Stimulated activated memory B cell treated with anti-CD40 and anti-IgM and Interleukin-4, amounts not matched to agents 10 μg/mL and 1 μg/mL and 100 μg/mL, for 72 hours (primary cell): ENCODE data around the gene ZNF831.
A peak's percentile ranks its signal among the peaks of the same experiment; 100 is the strongest.

Experiments used
- ATAC-seq: fragments of 150-1000 bp; cut with Tn5 transposase; 2 replicates; pipeline ENCODE4 v1.10.0; 2021
- H3K27ac Mint-ChIP-seq: one replicate; pipeline ENCODE4 v1.8.0; 2022; ENCODE audit warnings: mild to moderate bottlenecking, mixed read lengths
- H3K27me3 Mint-ChIP-seq: one replicate; pipeline ENCODE4 v1.8.0; 2022; ENCODE audit warnings: mixed read lengths
- H3K36me3 Mint-ChIP-seq: one replicate; pipeline ENCODE4 v1.8.0; 2022; ENCODE audit warnings: mixed read lengths
- H3K4me1 Mint-ChIP-seq: one replicate; pipeline ENCODE4 v1.8.0; 2022; ENCODE audit warnings: mixed read lengths
- H3K4me3 Mint-ChIP-seq: one replicate; pipeline ENCODE4 v1.8.0; 2022; ENCODE audit warnings: mild to moderate bottlenecking, moderate library complexity, mixed read lengths
- H3K9me3 Mint-ChIP-seq: one replicate; pipeline ENCODE4 v1.8.0; 2022; ENCODE audit warnings: mixed read lengths

Gene ZNF831

DNA sequence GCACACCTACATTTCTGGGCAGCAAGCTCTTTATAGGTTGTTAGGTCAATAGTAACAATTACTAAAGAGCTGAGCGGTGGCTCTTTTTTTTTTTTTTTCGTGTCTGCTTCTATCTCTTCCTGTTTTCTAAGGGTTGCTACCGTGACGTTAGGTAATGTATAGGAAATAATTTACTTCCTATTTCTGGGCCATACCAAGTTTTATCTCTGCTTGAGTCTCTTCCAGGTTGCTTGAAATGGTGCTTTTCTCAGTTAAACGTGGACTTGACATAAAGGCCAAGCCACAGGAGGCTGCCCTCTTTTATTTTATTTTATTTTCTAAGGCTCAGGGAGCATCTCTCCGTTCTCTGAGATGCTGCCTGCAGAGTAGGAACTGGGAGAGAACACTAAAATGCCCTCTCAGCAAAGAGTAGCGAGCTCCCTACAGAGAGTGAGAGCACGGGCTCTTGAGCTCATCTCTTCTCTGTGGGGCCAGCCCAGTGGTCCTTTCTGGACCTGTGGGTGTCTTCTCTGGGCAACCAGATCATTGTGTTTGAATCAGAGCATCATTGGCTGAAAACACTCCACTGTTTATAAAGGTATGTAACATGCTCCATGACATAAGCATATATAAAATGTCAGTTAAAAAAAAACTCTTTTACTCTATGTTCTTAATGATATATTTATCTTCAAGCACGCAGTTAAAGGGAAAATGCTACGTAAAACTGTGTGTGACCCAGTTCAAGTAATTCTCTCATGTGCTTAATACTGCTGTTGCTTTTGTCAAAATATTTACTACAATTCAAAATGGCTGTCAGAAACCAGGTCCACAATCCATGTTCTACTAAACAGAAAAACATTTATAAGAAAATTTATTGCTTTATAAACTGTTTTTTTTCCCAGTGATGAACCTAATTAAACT is at the start of gene ZNF831:
TSS of gene ZNF831 (plus strand) at position 191 of the 900 bp plus-strand sequence. CDS start 27,199 bp downstream, outside the sequence.
- peaks cover 75% of the 10 kb centered on the region for H3K4me1 Mint-ChIP-seq
- H3K9me3 Mint-ChIP-seq = peaks cover 2% of the 10 kb centered on the region
- ATAC-seq = peak; percentile 69
- H3K27me3 Mint-ChIP-seq = no peaks in the 10 kb centered on the region
- H3K4me3 Mint-ChIP-seq = peak within 1 kb of the TSS; percentile 78
- peaks cover 4% of the 10 kb centered on the region for H3K36me3 Mint-ChIP-seq
- peak within 1 kb of the TSS; percentile 96 for H3K27ac Mint-ChIP-seq

DNA sequence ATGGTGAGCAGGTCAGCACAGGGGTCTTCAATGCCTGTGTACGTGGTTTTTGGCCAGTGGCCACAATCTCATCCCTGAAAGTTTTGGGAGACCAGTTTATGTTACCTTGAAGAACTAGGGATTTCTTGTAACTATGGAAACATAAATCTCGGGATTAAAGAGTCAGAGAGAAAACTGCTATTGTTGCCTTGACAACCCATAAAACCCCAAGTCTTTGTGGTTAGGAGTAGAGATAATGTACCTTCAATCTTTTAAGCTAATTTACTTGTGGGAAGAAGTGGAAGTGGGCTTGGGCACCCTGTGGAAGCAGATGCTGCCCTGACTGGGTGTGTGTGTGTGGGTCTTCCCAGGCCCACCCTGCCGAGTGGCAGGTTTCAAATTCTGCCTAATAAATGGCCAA is 46.1 kb upstream of the ZNF831 start:
- peaks cover 5% of the 10 kb centered on the region for H3K9me3 Mint-ChIP-seq
- H3K4me1 Mint-ChIP-seq = peaks cover 29% of the 10 kb centered on the region
- ATAC-seq = no peak
- peak overlapping the region; percentile 37 for H3K27ac Mint-ChIP-seq
- no peak overlapping the region for H3K4me3 Mint-ChIP-seq
- H3K36me3 Mint-ChIP-seq = no peaks in the 10 kb centered on the region
- no peaks in the 10 kb centered on the region for H3K27me3 Mint-ChIP-seq

DNA sequence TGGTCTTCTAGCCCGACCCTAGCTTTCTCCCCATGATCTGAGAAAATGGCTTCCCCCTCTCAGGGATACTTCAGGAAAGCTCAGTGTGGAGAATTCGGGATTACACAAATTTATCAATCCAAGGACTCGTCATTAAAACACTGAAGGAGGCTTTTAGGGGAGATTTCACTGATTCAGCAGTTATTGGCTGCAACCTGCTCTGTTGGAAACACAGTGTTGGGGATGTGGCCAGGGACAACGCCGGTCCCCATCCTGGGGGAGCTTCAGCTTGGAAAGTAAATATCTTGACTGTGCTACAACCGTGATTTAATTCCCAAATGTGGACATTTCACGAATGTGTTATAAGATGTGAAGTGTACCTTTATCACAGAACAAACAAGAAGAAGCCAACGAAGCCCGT is 44.8 kb upstream of the ZNF831 start:
- Mint-ChIP-seq H3K27ac (no peak overlapping the region), H3K4me1 (peaks cover 42% of the 10 kb centered on the region), H3K27me3 (no peaks in the 10 kb centered on the region), H3K36me3 (no peaks in the 10 kb centered on the region), H3K9me3 (peaks cover 5% of the 10 kb centered on the region), H3K4me3 (no peak overlapping the region)
- no peak for ATAC-seq

DNA sequence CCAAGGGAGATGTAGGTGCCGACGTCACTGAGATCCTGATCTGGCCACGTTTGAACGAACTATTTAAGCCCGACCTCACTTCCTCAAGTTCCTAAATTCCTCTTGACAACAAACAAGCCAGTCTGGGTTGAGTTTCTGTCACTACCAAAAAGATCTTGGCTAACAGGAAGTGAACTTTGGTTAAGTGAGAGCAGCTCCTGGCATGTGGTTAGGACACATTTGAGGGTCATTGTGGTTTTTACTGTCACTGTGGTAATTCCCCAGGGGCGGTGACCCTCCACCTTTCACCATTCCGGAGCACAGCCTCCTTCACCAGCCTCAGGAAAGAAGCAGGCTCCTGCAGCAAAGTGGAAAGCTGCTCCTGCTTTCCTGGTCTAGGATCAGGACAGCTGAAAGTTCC is 43.1 kb upstream of the ZNF831 start:
- Mint-ChIP-seq H3K4me3 (no peak overlapping the region), H3K9me3 (peaks cover 5% of the 10 kb centered on the region), H3K27me3 (no peaks in the 10 kb centered on the region), H3K36me3 (no peaks in the 10 kb centered on the region), H3K4me1 (peaks cover 47% of the 10 kb centered on the region), H3K27ac (peak overlapping the region; percentile 96)
- ATAC-seq = peak; percentile 56

DNA sequence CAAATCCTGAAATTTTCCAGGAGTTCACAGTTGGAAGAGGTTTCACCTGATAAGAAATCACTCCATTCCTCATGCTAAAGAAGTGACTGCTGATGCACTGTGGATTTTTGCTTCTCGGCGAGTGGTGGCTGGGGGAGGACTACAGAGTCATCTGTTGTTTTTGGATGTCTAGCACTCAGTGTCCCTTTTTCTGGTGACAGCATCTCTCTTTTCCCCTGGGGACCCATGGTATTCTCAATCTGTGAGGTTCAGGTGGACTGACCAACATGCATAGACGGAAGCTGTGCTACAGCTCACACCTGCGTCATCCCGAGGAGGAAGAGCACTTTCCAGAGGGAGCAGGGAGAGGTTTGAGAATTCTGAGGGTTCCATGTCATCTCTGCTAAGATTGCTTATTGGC is 42.7 kb upstream of the ZNF831 start:
- H3K4me3 Mint-ChIP-seq = peak overlapping the region; percentile 4
- peaks cover 47% of the 10 kb centered on the region for H3K4me1 Mint-ChIP-seq
- peak overlapping the region; percentile 96 for H3K27ac Mint-ChIP-seq
- no peaks in the 10 kb centered on the region for H3K27me3 Mint-ChIP-seq
- H3K9me3 Mint-ChIP-seq = peaks cover 5% of the 10 kb centered on the region
- peak; percentile 42 for ATAC-seq
- no peaks in the 10 kb centered on the region for H3K36me3 Mint-ChIP-seq

DNA sequence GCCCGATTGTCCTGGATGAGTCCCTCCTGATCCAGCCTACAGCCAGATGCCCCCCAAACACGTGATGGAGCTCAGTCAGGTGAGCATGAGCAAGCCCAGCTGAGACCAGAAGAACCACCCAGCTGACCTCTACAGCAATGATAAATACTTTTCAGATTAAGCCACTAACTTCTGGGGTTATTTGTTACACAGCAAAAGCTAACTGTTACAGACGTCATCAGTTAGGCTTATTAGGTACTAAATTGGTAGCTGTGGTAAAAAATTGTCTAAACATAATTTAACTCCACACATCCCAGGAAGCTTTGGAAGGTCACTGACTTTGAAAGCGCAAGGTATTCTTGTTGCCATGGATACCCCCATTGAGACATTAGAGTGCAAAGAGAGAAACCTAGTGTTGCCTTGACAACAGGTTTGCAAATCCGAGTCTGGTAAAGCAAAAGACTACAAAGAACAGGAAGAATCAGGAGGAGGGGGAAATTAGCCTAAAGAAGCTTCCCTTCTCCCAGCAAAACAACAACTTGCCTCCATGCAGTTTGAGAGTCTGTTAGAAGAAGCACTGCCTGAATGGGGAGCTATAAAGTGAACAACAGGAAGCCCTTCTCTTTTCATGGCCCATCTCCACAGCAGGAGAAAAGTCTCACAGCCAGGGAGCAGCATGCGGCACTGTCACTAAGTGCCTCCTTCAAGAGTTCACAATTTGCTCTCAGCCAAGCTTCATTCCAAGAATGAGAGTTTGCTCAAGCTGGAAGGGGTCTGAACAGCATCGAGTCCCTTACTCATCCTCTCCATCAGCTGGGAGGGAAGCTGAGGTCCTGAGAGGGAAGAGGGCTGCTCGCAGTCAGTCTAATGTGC is 41.7 kb upstream of the ZNF831 start:
- H3K36me3 Mint-ChIP-seq = no peaks in the 10 kb centered on the region
- H3K4me3 Mint-ChIP-seq = no peak overlapping the region
- peaks cover 56% of the 10 kb centered on the region for H3K4me1 Mint-ChIP-seq
- H3K27me3 Mint-ChIP-seq = no peaks in the 10 kb centered on the region
- peak overlapping the region; percentile 96 for H3K27ac Mint-ChIP-seq
- no peak for ATAC-seq
- peaks cover 3% of the 10 kb centered on the region for H3K9me3 Mint-ChIP-seq

DNA sequence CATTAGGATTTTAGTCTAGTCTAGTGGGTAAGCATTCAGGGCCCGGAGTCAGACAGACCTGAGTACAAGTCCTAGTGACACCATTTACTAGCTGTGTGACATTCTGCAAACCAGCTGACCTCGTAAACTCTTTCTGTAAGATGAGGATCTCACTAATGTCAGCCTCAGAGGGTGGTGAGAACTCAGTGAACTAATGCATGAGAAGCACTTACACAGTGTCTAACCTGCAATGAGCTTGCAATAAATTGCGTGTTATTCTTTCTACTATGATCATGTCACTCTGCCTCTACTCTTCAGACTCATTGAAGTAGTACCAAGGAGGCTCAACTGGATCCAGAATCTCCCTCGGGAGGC is 41.1 kb upstream of the ZNF831 start:
- Mint-ChIP-seq H3K4me1 (peaks cover 62% of the 10 kb centered on the region), H3K27ac (peak overlapping the region; percentile 96)

DNA sequence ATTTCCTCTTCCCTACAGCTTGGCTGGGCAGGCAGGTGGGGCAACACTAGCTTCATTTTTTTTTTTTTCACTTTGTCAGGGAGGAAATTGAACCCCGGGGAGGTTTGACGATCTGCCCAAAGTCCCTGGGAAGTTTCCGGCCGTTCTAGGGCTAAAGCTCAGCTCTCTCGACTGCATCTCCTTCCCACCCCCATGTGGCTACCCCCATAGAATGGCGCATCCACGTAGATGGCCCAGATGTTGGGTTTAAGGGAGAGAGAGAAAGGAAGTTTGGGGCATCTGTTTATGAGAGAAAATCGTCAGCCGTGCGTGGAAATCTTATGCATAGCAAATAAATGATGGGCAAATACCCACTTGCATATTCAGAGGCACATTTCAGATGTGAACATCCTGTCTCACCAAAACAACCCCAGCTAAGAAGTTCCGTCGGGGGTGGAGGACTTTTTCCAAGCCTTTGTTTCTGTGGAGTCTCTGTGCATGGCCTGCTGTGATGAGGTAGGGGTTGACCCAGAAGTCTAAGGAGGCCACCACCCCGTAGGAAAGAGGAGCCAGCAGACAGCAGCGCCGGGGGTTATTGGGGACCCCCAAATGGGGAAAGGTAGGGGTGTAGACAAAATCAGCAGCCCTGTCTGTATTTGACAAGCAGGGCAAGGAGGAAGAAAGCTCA is 40.5 kb upstream of the ZNF831 start:
- Mint-ChIP-seq H3K9me3 (peaks cover 3% of the 10 kb centered on the region), H3K27me3 (no peaks in the 10 kb centered on the region), H3K4me3 (peak overlapping the region; percentile 80), H3K36me3 (no peaks in the 10 kb centered on the region), H3K27ac (peak overlapping the region; percentile 96), H3K4me1 (peaks cover 68% of the 10 kb centered on the region)
- ATAC-seq = peak; percentile 74

More for the DNA sequence above, 41.1 kb upstream of the ZNF831 start:
- Mint-ChIP-seq H3K36me3 (no peaks in the 10 kb centered on the region), H3K4me3 (peak overlapping the region; percentile 80), H3K9me3 (peaks cover 3% of the 10 kb centered on the region), H3K27me3 (no peaks in the 10 kb centered on the region)
- peak; percentile 11 for ATAC-seq

DNA sequence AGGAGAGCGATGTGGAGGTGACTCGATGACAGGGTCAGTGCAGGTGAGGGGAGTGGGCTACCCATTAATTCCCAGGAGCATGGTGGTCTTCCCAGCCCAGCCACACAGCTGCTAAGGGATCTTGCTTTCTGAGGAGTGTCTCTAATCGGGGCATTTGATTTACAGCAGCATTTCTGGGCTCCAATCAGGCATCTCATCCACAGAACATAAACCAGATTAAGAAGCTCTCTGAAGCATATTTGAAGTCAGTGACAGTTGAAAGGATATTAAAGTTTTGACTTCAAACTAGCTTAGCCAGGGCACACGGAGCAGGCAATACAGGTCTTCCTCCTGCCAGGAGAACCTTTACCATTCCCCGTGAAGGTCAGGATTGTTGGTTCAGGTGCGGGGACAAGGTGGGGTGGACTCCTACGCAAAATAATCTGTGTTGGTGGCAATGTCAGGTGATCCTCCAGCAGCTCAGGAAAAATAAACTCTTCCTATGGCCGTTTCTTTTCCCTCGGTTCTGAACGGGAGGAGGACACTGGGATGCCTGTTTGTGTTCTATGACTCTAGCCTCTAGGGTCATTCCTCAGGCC is 39.9 kb upstream of the ZNF831 start:
- Mint-ChIP-seq H3K36me3 (no peaks in the 10 kb centered on the region), H3K27me3 (no peaks in the 10 kb centered on the region)
- ATAC-seq = no peak

DNA sequence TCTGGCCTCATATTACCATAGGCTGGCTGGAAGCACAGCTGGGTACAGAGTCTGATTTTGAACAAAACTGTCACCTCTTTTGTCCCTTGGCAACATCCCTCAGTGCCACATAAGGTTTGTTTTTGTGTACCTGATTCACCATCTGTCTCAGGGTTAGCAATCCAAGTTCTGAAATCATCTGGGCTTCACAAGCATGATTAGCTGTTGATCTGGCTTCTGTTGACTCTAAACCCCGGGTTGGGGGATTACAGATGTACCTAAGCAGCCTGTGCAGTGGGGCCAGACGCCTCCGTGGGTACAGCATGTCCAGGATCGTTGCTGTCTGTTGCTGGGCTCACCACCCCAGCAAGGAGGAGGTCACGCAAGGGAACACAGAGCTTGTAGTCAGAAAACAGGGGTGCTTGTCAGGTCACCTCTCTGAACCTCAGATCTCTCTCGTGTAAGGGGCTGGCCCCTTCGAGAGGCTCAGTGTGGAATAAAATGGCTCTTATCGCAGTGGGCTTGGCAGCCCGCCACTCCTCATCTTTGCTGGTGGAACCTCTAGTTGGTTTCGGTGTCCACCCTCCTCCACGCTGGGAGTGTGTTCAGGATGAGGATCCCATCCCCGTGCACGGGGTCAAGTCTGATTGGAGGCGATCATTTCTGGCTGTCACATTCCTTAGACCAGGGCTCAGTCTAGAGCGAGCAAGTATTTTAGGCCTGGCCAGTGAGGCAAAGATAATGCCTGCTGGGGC is 39.2 kb upstream of the ZNF831 start:
- peak overlapping the region; percentile 11 for H3K4me3 Mint-ChIP-seq
- H3K36me3 Mint-ChIP-seq = no peaks in the 10 kb centered on the region
- H3K9me3 Mint-ChIP-seq = peaks cover 3% of the 10 kb centered on the region
- H3K27me3 Mint-ChIP-seq = no peaks in the 10 kb centered on the region
- ATAC-seq = no peak
- H3K4me1 Mint-ChIP-seq = peaks cover 71% of the 10 kb centered on the region
- peak overlapping the region; percentile 96 for H3K27ac Mint-ChIP-seq

More for the DNA sequence above, 39.9 kb upstream of the ZNF831 start:
- peaks cover 3% of the 10 kb centered on the region for H3K9me3 Mint-ChIP-seq
- peaks cover 72% of the 10 kb centered on the region for H3K4me1 Mint-ChIP-seq
- H3K27ac Mint-ChIP-seq = peak overlapping the region; percentile 96
- H3K4me3 Mint-ChIP-seq = peak overlapping the region; percentile 80

DNA sequence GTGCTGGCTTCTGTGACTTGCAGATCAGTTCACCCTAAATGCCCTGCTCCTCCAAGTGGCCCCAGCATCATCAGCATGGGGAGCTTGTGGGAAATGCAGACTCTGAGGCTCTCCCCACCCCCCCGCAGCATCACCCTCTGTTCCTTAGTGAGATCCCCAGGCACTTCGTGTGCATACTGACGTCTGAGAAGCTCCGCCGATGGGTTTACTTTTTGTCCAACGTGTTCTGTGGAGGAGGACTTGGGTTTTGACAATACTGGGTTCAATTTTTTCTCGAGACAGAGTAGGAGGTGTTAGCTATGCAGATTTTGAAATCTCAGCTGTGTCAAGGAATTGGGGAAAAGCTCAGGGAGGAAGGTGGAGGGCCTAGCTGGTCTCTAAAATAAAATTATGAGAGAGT is 38.3 kb upstream of the ZNF831 start:
- Mint-ChIP-seq H3K36me3 (no peaks in the 10 kb centered on the region), H3K27me3 (no peaks in the 10 kb centered on the region), H3K27ac (no peak overlapping the region), H3K9me3 (peaks cover 3% of the 10 kb centered on the region), H3K4me1 (peaks cover 63% of the 10 kb centered on the region), H3K4me3 (no peak overlapping the region)
- no peak for ATAC-seq

DNA sequence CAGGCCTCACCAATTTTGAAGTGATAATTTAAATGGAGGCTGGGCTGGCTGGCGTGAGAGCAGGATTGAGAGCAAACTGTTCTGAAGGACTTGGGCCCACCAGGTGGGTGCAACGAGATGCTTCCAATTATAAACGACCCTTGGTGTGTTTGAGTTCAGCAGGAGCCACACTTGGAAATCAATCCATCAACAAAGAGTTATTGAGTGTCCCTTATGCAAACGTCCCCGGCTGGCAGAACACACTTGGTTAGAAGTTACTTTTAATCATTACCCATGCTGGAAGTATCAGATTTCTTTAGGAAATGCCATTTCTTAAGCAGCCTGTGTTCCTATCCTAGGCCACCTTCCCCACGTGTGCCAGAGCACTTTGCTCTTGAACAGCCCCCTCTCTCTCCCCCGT is 37.8 kb upstream of the ZNF831 start:
- Mint-ChIP-seq H3K27ac (no peak overlapping the region), H3K27me3 (no peaks in the 10 kb centered on the region), H3K4me3 (no peak overlapping the region), H3K9me3 (peaks cover 3% of the 10 kb centered on the region), H3K4me1 (peaks cover 58% of the 10 kb centered on the region), H3K36me3 (no peaks in the 10 kb centered on the region)
- ATAC-seq = no peak

DNA sequence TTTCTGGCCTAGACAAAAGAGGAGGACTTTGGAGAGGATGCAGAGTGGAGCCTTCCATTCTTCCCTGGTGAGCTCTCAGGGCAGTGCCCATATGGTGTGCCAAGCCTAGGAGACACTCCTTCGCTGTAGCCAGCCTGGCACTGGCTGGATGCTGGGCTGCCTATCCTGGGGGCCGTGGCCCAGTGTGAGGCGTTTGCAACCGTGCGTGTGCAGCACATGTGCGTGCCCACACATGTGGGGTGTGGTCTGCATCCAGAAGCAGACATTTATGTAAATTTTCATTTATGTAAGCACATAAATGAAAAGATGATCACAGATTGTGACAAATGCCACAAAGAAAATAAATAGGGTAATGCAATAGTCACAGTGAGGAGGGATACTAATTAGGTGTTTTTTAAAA is 35.8 kb upstream of the ZNF831 start:
- no peak for ATAC-seq
- no peak overlapping the region for H3K4me3 Mint-ChIP-seq
- peak overlapping the region; percentile 50 for H3K27ac Mint-ChIP-seq
- no peaks in the 10 kb centered on the region for H3K27me3 Mint-ChIP-seq
- peaks cover 40% of the 10 kb centered on the region for H3K4me1 Mint-ChIP-seq
- H3K36me3 Mint-ChIP-seq = no peaks in the 10 kb centered on the region
- no peaks in the 10 kb centered on the region for H3K9me3 Mint-ChIP-seq

DNA sequence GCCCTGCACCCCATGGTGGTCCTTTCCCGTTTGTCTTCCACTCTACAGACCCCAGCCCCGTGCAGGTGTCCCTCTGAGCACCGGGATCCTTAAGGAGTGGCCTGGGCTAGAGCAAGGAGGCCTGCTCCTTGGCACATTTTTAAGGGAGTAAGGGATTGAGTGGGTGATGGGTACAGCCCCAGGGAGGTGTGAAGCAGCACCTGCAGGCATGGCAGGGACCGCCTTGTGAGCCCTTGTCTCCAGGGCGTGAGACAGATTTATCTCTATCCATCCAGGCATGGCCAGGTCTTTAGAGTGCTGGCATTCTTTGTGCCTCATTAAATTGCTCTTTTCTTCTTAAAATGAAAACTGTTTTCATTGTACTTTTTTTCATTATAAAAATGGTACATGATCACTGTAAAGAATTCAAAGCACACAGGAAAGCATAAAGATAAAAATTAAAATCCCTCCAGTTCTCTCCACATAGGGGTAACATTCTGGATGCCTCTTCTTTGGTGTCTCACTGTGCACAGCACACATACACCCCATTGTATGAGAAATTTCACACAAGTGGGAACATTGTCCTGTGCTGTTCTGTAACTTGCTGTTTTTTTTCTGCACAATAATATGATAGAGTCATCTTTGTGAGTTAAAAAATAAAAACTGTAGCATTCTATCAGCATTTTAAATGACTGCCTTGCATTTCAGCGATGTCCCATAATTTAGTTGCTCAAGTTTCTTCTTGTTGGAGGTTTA is 31.9 kb upstream of the ZNF831 start:
- no peak for ATAC-seq
- Mint-ChIP-seq H3K27ac (no peak overlapping the region), H3K4me3 (no peak overlapping the region), H3K4me1 (peaks cover 25% of the 10 kb centered on the region), H3K9me3 (no peaks in the 10 kb centered on the region), H3K36me3 (no peaks in the 10 kb centered on the region), H3K27me3 (no peaks in the 10 kb centered on the region)
